Panc1 (cell line): ENCODE measurements around the gene CBR4. TPM values are rescaled to one million over a fixed set of nuclear protein-coding genes. Genes with fewer than 3 reads are reported as not detected.
"Not testable (repeated sequence)": the region's sequence is repeated elsewhere in the genome, so short reads cannot be mapped to it uniquely, and the experiment has no call there.

ENCODE experiments used
- ATAC-seq: fragments of 200-7000 bp; cut with Tn5 transposase; 2 replicates; pipeline ENCODE4 v1.9.1; 2020; ENCODE audit warnings: mild to moderate bottlenecking, moderate library complexity
- BruUV-seq: library from RNA; stranded (reverse); fragments of 400-500 nt; replicated peaks from 2 replicates; lab custom pipeline; 2021; lab: Mats Ljungman, UMichigan
- CTCF ChIA-PET: fragments of 300-600 bp; sonication (Branson Sonifier 250); formaldehyde crosslinking; loops from one replicate; lab custom pipeline; 2022; ENCODE audit warnings: antibody characterized with exemption; lab: Charles Lee
- POLR2A ChIA-PET: fragments of 300-600 bp; sonication (Branson Sonifier 250); formaldehyde crosslinking; loops from one replicate; lab custom pipeline; 2022; ENCODE audit warnings: antibody characterized with exemption; lab: Charles Lee
- DNase-seq: peaks from one replicate; pipeline ENCODE4 v3.0.0-alpha.2; 2010; ENCODE audit warnings: low read depth, low spot score
- H3K27ac ChIP-seq: 2 replicates; pipeline ENCODE4 v1.5.1; 2011; ENCODE audit warnings: mild to moderate bottlenecking, low read length, inconsistent platforms
- H3K27me3 ChIP-seq: fragments of 200-500 bp; sonication (Bioruptor generic); 2 replicates; pipeline ENCODE4 v1.6.0; 2014; ENCODE audit warnings: low read length, inconsistent platforms; ENCODE audit not compliant: control insufficient read depth, insufficient read depth
- H3K36me3 ChIP-seq: fragments of 200-500 bp; sonication (Bioruptor generic); 2 replicates; pipeline ENCODE4 v1.5.1; 2014; ENCODE audit warnings: inconsistent platforms, mild to moderate bottlenecking, low read length, moderate library complexity; ENCODE audit not compliant: control insufficient read depth, insufficient read depth
- H3K4me1 ChIP-seq: 2 replicates; pipeline ENCODE4 v1.5.1; 2011; ENCODE audit warnings: inconsistent platforms, mild to moderate bottlenecking, low read length, moderate library complexity; ENCODE audit not compliant: control insufficient read depth, insufficient read depth
- H3K4me3 ChIP-seq, 2 experiments: 2 replicates each; pipeline ENCODE4 v1.5.1; 2011 to 2012; ENCODE audit warnings: low read depth in 2 of 2, low read length in 2 of 2, mild to moderate bottlenecking in 2 of 2, inconsistent platforms in 1 of 2, moderate library complexity in 1 of 2
- H3K9me3 ChIP-seq: fragments of 200-500 bp; sonication (Bioruptor generic); 2 replicates; pipeline ENCODE4 v1.5.1; 2014; ENCODE audit warnings: low read depth, mild to moderate bottlenecking, inconsistent platforms, low read length, moderate library complexity; ENCODE audit not compliant: control insufficient read depth, insufficient read depth
- CTCF ChIP-seq: fragments of 450-650 bp; IDR thresholded peaks from 2 replicates; pipeline ENCODE4 v1.5.1; 2017; ENCODE audit warnings: mild to moderate bottlenecking
- POLR2AphosphoS5 ChIP-seq: IDR thresholded peaks from 2 replicates; pipeline ENCODE4 v1.6.1; 2012; ENCODE audit warnings: mild to moderate bottlenecking, low read depth, low read length, moderate library complexity
- REST ChIP-seq, 2 experiments: IDR thresholded peaks; 2 replicates each; pipeline ENCODE4 v1.6.1; 2011 to 2012; ENCODE audit warnings: low read depth in 2 of 2, control low read depth in 1 of 2, low read length in 1 of 2, mild to moderate bottlenecking in 1 of 2, moderate library complexity in 1 of 2; ENCODE audit not compliant: insufficient read depth in 1 of 2
- SIN3A ChIP-seq: IDR thresholded peaks from 2 replicates; pipeline ENCODE4 v1.6.1; 2012; ENCODE audit warnings: low read depth, mild to moderate bottlenecking, low read length, moderate library complexity, borderline replicate concordance; ENCODE audit not compliant: insufficient read depth
- TCF7L2 ChIP-seq: IDR thresholded peaks from 2 replicates; pipeline ENCODE4 v1.6.1; 2011; ENCODE audit warnings: mild to moderate bottlenecking, low read depth, low read length, inconsistent platforms
- in situ Hi-C: cut with HindIII; loops from 2 replicates; pipeline ENCODE4 v1.10.0; 2016; ENCODE audit warnings: low sequenced_read_pairs, low pct_unique_long_range_greater_than_20kb
- intact Hi-C: fragments of 100-400 bp; cut with micrococcal nuclease; formaldehyde crosslinking; loops from one replicate; pipeline ENCODE4 v1.10.0; 2022; ENCODE audit not compliant: unreplicated experiment
- total RNA-seq: library from RNA; stranded (reverse); gene quantifications from one replicate; pipeline ENCODE4 v1.2.1, GENCODE V29; 2021; ENCODE audit not compliant: unreplicated experiment

CBR4 gene
- total RNA-seq, 1 experiment from 2014 or later, result 13.5 TPM

GRCh38 chr4:168960716-168961115 lies 49.3 kb downstream of the CBR4 start:
- no TSS peak for BruUV-seq
- no peak for TF ChIP-seq SIN3A
- TF ChIP-seq POLR2AphosphoS5, result no peak
- TF ChIP-seq CTCF, result no peak
- no peak for TF ChIP-seq TCF7L2
- no peak for TF ChIP-seq REST (IDR thresholded peaks at IDR 0.05; ENCODE audit: insufficient read depth in 1 of 2, low read depth in 2 of 2, low read length in 1 of 2)
- Histone ChIP-seq H3K36me3 (no peaks in the 10 kb centered on the region), H3K27me3 (no peaks in the 10 kb centered on the region), H3K4me1 (no peaks in the 10 kb centered on the region), H3K9me3 (no peaks in the 10 kb centered on the region), H3K27ac (no peak overlapping the region), H3K4me3 (no peak overlapping the region)
- POLR2A ChIA-PET, result no interaction called here
- ATAC-seq, result no peak
- in situ Hi-C loops (no loop called here), intact Hi-C loops (no loop called here)
- DNase-seq, result no peak
- CTCF ChIA-PET, result no interaction called here

- DNase-seq (no peak), ATAC-seq (no peak)
- CTCF ChIA-PET, result no interaction called here
- H3K9me3 ChIP-seq, result no peaks in the 10 kb centered on the region
- intact Hi-C loops, result no loop called here
- no peaks in the 10 kb centered on the region for H3K36me3 ChIP-seq
- H3K27ac ChIP-seq, result no peak overlapping the region
- in situ Hi-C loops, result no loop called here
- POLR2A ChIA-PET, result interaction anchor here (0.6 kb wide), 1 partner anchor 95 kb away, joined by 3 read pairs; no protein-coding TSS in a partner anchor
- TF ChIP-seq TCF7L2, result no peak
- TF ChIP-seq REST (IDR thresholded peaks at IDR 0.05; ENCODE audit: insufficient read depth in 1 of 2, low read depth in 2 of 2, low read length in 1 of 2), result no peak
- no peak for TF ChIP-seq CTCF
- no peak for TF ChIP-seq SIN3A
- TF ChIP-seq POLR2AphosphoS5, result no peak
- BruUV-seq, result no TSS peak
- no peak overlapping the region for H3K4me3 ChIP-seq
- H3K4me1 ChIP-seq, result no peaks in the 10 kb centered on the region
- no peaks in the 10 kb centered on the region for H3K27me3 ChIP-seq
These were observed 54.4 kb downstream of the CBR4 start for GRCh38 chr4:168955674-168956073.

GRCh38 chr4:168952821-168953246 lies 57.2 kb downstream of the CBR4 start:
- CTCF ChIA-PET, H3K4me3 ChIP-seq, intact Hi-C loops, H3K36me3 ChIP-seq, H3K4me1 ChIP-seq, H3K27ac ChIP-seq, H3K27me3 ChIP-seq, ATAC-seq, in situ Hi-C loops, BruUV-seq, DNase-seq, H3K9me3 ChIP-seq: not testable (repeated sequence)
- POLR2A ChIA-PET, result interaction anchor here (0.7 kb wide), 1 partner anchor 458 kb away, joined by 6 read pairs; no protein-coding TSS in a partner anchor
